Nephron (organoid): Measurements from ENCODE around the gene PML.

ENCODE experiments used
- H3K27ac Mint-ChIP-seq, 3 experiments: 2 replicates each; pipeline ENCODE4 v1.8.0; 2020; ENCODE audit warnings: mixed read lengths in 3 of 3, mild to moderate bottlenecking in 2 of 3, moderate library complexity in 1 of 3
- H3K27me3 Mint-ChIP-seq: 2 replicates; pipeline ENCODE4 v1.8.0; 2021; ENCODE audit warnings: low read depth, mild to moderate bottlenecking, moderate library complexity, mixed read lengths
- H3K36me3 Mint-ChIP-seq: 2 replicates; pipeline ENCODE4 v1.8.0; 2020; ENCODE audit warnings: low read depth, mixed read lengths
- H3K4me1 Mint-ChIP-seq: 2 replicates; pipeline ENCODE4 v1.8.0; 2020; ENCODE audit warnings: mixed read lengths
- H3K4me3 Mint-ChIP-seq, 3 experiments: 2 replicates each; pipeline ENCODE4 v1.8.0; 2020; ENCODE audit warnings: mild to moderate bottlenecking in 3 of 3, mixed read lengths in 3 of 3, moderate library complexity in 2 of 3
- H3K9me3 Mint-ChIP-seq: 2 replicates; pipeline ENCODE4 v1.8.0; 2020; ENCODE audit warnings: mixed read lengths
- TF ChIP-seq, protein P1 (sequence below), 3 experiments: fragments of 200-600 bp; sonication (generic); IDR thresholded peaks; one replicate each; pipeline ENCODE4 v1.5.0; 2021; ENCODE audit warnings: antibody characterized with exemption in 3 of 3; ENCODE audit not compliant: unreplicated experiment in 3 of 3

Gene PML

GRCh38 chr15:74043425-74044266 lies 49.1 kb downstream of the PML start:
- peaks cover 3% of the 10 kb centered on the region for H3K27me3 Mint-ChIP-seq
- no peak overlapping the region for H3K27ac Mint-ChIP-seq
- peaks cover 39% of the 10 kb centered on the region for H3K4me1 Mint-ChIP-seq
- H3K36me3 Mint-ChIP-seq: no peaks in the 10 kb centered on the region
- TF ChIP-seq, protein P1, sequence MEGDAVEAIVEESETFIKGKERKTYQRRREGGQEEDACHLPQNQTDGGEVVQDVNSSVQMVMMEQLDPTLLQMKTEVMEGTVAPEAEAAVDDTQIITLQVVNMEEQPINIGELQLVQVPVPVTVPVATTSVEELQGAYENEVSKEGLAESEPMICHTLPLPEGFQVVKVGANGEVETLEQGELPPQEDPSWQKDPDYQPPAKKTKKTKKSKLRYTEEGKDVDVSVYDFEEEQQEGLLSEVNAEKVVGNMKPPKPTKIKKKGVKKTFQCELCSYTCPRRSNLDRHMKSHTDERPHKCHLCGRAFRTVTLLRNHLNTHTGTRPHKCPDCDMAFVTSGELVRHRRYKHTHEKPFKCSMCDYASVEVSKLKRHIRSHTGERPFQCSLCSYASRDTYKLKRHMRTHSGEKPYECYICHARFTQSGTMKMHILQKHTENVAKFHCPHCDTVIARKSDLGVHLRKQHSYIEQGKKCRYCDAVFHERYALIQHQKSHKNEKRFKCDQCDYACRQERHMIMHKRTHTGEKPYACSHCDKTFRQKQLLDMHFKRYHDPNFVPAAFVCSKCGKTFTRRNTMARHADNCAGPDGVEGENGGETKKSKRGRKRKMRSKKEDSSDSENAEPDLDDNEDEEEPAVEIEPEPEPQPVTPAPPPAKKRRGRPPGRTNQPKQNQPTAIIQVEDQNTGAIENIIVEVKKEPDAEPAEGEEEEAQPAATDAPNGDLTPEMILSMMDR (IDR thresholded peaks at IDR 0.05; ENCODE audit: unreplicated experiment in 3 of 3): no peak
- H3K9me3 Mint-ChIP-seq: no peaks in the 10 kb centered on the region
- H3K4me3 Mint-ChIP-seq: no peak overlapping the region

DNA sequence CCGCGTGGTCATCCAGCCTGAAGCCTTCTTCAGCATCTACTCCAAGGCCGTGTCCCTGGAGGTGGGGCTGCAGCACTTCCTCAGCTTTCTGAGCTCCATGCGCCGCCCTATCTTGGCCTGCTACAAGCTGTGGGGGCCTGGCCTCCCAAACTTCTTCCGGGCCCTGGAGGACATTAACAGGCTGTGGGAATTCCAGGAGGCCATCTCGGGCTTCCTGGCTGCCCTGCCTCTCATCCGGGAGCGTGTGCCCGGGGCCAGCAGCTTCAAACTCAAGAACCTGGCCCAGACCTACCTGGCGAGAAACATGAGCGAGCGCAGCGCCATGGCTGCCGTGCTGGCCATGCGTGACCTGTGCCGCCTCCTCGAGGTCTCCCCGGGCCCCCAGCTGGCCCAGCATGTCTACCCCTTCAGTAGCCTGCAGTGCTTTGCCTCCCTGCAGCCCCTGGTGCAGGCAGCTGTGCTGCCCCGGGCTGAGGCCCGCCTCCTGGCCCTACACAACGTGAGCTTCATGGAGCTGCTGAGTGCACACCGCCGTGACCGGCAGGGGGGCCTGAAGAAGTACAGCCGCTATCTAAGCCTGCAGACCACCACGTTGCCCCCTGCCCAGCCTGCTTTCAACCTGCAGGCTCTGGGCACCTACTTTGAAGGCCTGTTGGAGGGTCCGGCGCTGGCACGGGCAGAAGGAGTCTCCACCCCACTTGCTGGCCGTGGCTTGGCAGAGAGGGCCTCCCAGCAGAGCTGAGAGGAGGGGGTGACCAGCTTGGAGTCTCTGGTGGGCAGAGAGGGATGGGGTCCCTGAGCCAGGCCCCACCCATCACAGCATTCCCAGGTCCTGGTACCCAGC lies 50.0 kb downstream of the PML start:
- Mint-ChIP-seq H3K27ac (no peak overlapping the region), H3K4me1 (peaks cover 31% of the 10 kb centered on the region), H3K36me3 (no peaks in the 10 kb centered on the region), H3K9me3 (no peaks in the 10 kb centered on the region), H3K27me3 (peaks cover 3% of the 10 kb centered on the region), H3K4me3 (no peak overlapping the region)
- TF ChIP-seq, protein P1 (IDR thresholded peaks at IDR 0.05; ENCODE audit: unreplicated experiment in 3 of 3): no peak

DNA sequence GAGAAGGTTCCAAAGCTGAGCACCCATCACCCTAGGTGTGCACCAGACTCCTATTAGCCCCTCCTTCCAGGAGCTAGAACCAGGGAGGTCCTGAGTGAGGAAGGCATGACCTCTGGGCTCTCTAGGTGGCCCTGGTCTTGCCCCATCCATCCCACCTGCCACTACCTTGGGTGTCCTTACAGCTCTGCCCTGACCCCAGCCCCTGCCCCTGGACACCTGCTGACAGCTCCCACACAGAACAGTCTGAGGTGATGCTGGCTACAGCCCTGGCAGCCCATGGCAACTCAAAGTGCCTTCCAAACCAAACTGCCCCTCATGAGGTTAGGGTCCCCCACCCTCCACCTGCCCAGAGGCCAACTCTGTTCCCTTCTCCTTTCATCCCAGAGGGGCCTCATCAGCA lies 50.7 kb downstream of the PML start:
- no peak overlapping the region for H3K4me3 Mint-ChIP-seq
- H3K27ac Mint-ChIP-seq: no peak overlapping the region
- TF ChIP-seq, protein P1 (IDR thresholded peaks at IDR 0.05; ENCODE audit: unreplicated experiment in 3 of 3): no peak
- H3K27me3 Mint-ChIP-seq: peaks cover 3% of the 10 kb centered on the region
- no peaks in the 10 kb centered on the region for H3K36me3 Mint-ChIP-seq
- H3K4me1 Mint-ChIP-seq: peaks cover 24% of the 10 kb centered on the region
- no peaks in the 10 kb centered on the region for H3K9me3 Mint-ChIP-seq

- Mint-ChIP-seq H3K9me3 (no peaks in the 10 kb centered on the region), H3K36me3 (no peaks in the 10 kb centered on the region), H3K4me1 (peaks cover 22% of the 10 kb centered on the region), H3K27me3 (peaks cover 3% of the 10 kb centered on the region), H3K27ac (no peak overlapping the region), H3K4me3 (no peak overlapping the region)
- TF ChIP-seq, protein P1 (IDR thresholded peaks at IDR 0.05; ENCODE audit: unreplicated experiment in 3 of 3): no peak
Measured at GRCh38 chr15:74045636-74046274, 51.2 kb downstream of the PML start.

- Mint-ChIP-seq H3K27me3 (peaks cover 3% of the 10 kb centered on the region), H3K4me1 (peaks cover 19% of the 10 kb centered on the region), H3K36me3 (no peaks in the 10 kb centered on the region), H3K27ac (no peak overlapping the region), H3K9me3 (no peaks in the 10 kb centered on the region), H3K4me3 (no peak overlapping the region)
- TF ChIP-seq, protein P1 (IDR thresholded peaks at IDR 0.05; ENCODE audit: unreplicated experiment in 3 of 3): no peak
Measured at GRCh38 chr15:74046275-74046674, 51.8 kb downstream of the PML start.
